ENCODE measurements around the gene TYMP. TPM values are rescaled to one million over a fixed set of nuclear protein-coding genes. Genes with fewer than 3 reads are reported as not detected.

TYMP gene
- total RNA-seq, 2 experiments from 2014 or later = 9.9 to 10.0 TPM

- no peak overlapping the region for H3K4me3 ChIP-seq (ENCODE audit: low read length)
- Mint-ChIP-seq H3K4me3 (peak overlapping the region; percentile 85), H3K27ac (peak overlapping the region; percentile 81), H3K27me3 (no peaks in the 10 kb centered on the region), H3K36me3 (ENCODE audit: low read depth) (peaks cover 11% of the 10 kb centered on the region), H3K9me3 (no peaks in the 10 kb centered on the region), H3K4me1 (ENCODE audit: low read depth) (peaks cover 33% of the 10 kb centered on the region)
- POLR2A ChIA-PET = no interaction called here
- intact Hi-C loops (cut with DNase I, micrococcal nuclease) = loop anchor here in 1 of 2 experiments (2.0 kb wide), 1 partner anchor 30 kb away; the partner anchor contains the start of gene LMF2
- H3K4me1 ChIP-seq (ENCODE audit: insufficient read depth, low read length) = peaks cover 38% of the 10 kb centered on the region
- CTCF ChIA-PET = interaction anchor here (1.5 kb wide), 1 partner anchor 135 kb away, joined by 4 read pairs; no protein-coding TSS in a partner anchor
- peaks cover 3% of the 10 kb centered on the region for H3K36me3 ChIP-seq (ENCODE audit: insufficient read depth, low read length)
- ATAC-seq (ENCODE audit: poor library complexity) (no peak), DNase-seq (no peak)
- TF ChIP-seq CTCF (IDR thresholded peaks at IDR 0.05) = no peak
- H3K27me3 ChIP-seq (ENCODE audit: control insufficient read depth in 1 of 2, insufficient read depth in 2 of 2, low read length in 2 of 2) = no peaks in the 10 kb centered on the region
- no peaks in the 10 kb centered on the region for H3K9me3 ChIP-seq (ENCODE audit: control insufficient read depth in 1 of 2, insufficient read depth in 1 of 2, low read length in 2 of 2)
- no peak overlapping the region for H3K27ac ChIP-seq (ENCODE audit: low read depth in 1 of 2, low read length in 2 of 2)
Observed at GRCh38 chr22:50476868-50477267, 52.9 kb downstream of the TYMP start.

Other genes starting within 250 kb of the TYMP start
- 1 to 10 TPM; 2.8 to 3.9 TPM for gene PLXNB2, start 222.4 kb downstream of the TYMP start, total RNA-seq
- gene DENND6B, start 203.0 kb downstream of the TYMP start, total RNA-seq = 1 to 10 TPM; 1.8 to 1.9 TPM
- 10 to 100 TPM; 47.1 to 48.0 TPM for gene PPP6R2, start 186.7 kb downstream of the TYMP start, total RNA-seq
- 100 to 1,000 TPM; 220 to 227 TPM for gene SBF1, start 55.0 kb downstream of the TYMP start, total RNA-seq
- 1 to 10 TPM; 1.1 to 1.6 TPM for gene ADM2, start 48.5 kb downstream of the TYMP start, total RNA-seq
- not detected for gene MIOX, start 43.2 kb downstream of the TYMP start, total RNA-seq
- gene LMF2, start 22.3 kb downstream of the TYMP start, total RNA-seq = 100 to 1,000 TPM; 107 to 114 TPM
- 100 to 1,000 TPM; 184 to 185 TPM for gene NCAPH2, start 21.8 kb downstream of the TYMP start, total RNA-seq
- gene SCO2, start 4.4 kb downstream of the TYMP start, total RNA-seq = 1 to 10 TPM in 1 of 2 experiments, under 1 TPM in 1; 0.61 to 5.6 TPM
- gene KLHDC7B, start 15.9 kb upstream of the TYMP start, total RNA-seq = 1 to 10 TPM; 2.3 TPM
- not detected for gene SYCE3, start 32.9 kb upstream of the TYMP start, total RNA-seq
- 10 to 100 TPM; 59.1 to 68.3 TPM for gene CPT1B, start 48.4 kb upstream of the TYMP start, total RNA-seq
- gene CHKB, start 52.8 kb upstream of the TYMP start, total RNA-seq = 100 to 1,000 TPM; 152 to 156 TPM
- gene MAPK8IP2, start 70.8 kb upstream of the TYMP start, total RNA-seq = under 1 TPM; 0.31 to 0.52 TPM
- 10 to 100 TPM; 52.3 to 54.4 TPM for gene ARSA, start 98.1 kb upstream of the TYMP start, total RNA-seq
- gene SHANK3, start 142.8 kb upstream of the TYMP start, total RNA-seq = not detected
- not detected for gene ACR, start 208.2 kb upstream of the TYMP start, total RNA-seq

Measured in CD4-positive, alpha-beta T cell (primary cell).